ENCODE results near the gene FXN.
"Not testable (repeated sequence)": the region's sequence is repeated elsewhere in the genome, so short reads cannot be mapped to it uniquely, and the experiment has no call there.

The FXN gene

DNA sequence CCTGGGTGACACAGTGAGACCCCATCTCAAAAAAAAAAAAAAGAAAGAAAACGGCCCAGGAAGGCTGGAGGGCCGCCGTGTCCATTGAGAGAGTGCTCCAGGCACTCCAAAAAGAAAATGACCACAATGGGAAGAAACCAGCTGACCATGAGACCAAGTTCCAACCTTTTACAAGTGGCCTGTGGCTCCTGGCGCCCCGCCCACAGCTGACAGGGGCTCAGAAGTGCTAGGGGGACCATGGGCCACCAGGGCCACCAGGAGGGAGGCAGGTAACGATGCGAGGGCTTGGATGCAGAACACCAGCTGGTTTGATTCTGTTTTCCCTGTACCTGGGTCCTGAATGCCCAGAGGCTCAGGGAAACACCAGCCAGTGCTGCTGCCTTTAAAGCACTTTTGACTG, 34.6 kb downstream of the FXN start:
- no peak for DNase-seq (ENCODE audit: low read depth in 2 of 2)

DNA sequence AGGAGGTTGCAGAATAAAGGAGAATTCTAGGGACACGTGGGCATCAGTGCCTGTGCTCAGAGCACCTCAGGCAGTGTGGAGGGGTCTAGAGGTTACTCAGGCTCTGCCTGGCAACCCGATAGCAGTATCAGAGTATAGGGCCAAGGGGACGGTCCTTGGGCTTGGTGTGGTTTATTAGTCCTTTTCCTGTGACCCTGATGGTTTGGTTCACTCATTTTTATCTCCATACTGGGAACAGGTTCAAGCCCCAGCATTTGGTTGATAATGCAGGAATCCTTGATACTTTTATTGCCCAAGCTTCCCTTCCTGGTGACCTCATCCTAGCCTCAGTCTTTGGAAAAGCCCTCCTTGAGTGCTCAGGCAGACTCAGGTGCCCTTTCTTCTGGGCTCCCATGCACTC, 35.5 kb downstream of the FXN start:
- DNase-seq (ENCODE audit: low read depth in 2 of 2), result no peak

DNA sequence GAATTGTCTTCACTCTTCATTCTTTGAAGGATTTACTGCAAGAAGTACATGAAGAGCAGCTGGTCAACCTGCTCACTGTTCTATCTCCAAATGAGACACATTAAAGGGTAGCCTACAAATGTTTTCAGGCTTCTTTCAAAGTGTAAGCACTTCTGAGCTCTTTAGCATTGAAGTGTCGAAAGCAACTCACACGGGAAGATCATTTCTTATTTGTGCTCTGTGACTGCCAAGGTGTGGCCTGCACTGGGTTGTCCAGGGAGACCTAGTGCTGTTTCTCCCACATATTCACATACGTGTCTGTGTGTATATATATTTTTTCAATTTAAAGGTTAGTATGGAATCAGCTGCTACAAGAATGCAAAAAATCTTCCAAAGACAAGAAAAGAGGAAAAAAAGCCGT, 37.6 kb downstream of the FXN start:
- no peak for DNase-seq (ENCODE audit: low read depth in 2 of 2)

DNA sequence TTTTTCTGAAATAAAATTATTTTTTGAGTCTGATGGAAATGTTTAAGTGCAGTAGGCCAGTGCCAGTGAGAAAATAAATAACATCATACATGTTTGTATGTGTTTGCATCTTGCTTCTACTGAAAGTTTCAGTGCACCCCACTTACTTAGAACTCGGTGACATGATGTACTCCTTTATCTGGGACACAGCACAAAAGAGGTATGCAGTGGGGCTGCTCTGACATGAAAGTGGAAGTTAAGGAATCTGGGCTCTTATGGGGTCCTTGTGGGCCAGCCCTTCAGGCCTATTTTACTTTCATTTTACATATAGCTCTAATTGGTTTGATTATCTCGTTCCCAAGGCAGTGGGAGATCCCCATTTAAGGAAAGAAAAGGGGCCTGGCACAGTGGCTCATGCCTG, 39.2 kb downstream of the FXN start:
- DNase-seq (ENCODE audit: low read depth in 2 of 2), result no peak

DNA sequence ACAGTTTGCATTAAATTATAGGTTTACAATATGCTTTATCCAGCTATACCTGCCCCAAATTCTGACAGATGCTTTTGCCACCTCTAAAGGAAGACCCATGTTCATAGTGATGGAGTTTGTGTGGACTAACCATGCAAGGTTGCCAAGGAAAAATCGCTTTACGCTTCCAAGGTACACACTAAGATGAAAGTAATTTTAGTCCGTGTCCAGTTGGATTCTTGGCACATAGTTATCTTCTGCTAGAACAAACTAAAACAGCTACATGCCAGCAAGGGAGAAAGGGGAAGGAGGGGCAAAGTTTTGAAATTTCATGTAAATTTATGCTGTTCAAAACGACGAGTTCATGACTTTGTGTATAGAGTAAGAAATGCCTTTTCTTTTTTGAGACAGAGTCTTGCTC, 41.0 kb downstream of the FXN start:
- no peak for DNase-seq (ENCODE audit: low read depth in 2 of 2)

GRCh38 chr9:69078069-69078468, 42.5 kb downstream of the FXN start:
- DNase-seq (ENCODE audit: low read depth in 2 of 2), result no peak

GRCh38 chr9:69078581-69078980, 43.0 kb downstream of the FXN start:
- no peak for DNase-seq (ENCODE audit: low read depth in 2 of 2)

- no peak for DNase-seq (ENCODE audit: low read depth in 2 of 2)
These were observed 43.6 kb downstream of the FXN start for GRCh38 chr9:69079186-69079585.

DNA sequence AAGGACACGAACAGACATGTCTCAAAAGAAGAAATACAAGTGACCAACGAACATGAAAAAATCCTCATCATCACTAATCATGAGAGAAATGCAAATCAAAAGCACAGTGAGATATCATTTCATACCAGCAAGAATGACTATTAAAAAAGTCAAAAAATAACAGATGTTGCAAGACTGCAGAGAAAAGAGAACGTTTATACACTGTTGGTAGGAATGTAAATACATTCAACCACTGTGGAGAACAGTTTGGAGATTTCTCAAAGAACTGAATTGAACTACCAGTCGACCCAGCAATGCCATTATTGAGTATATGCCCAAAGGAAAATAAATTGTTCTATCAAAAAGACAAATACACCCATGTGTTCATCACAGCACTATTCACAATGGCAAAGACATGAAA, 45.7 kb downstream of the FXN start:
- no peak for DNase-seq (ENCODE audit: low read depth in 2 of 2)

DNA sequence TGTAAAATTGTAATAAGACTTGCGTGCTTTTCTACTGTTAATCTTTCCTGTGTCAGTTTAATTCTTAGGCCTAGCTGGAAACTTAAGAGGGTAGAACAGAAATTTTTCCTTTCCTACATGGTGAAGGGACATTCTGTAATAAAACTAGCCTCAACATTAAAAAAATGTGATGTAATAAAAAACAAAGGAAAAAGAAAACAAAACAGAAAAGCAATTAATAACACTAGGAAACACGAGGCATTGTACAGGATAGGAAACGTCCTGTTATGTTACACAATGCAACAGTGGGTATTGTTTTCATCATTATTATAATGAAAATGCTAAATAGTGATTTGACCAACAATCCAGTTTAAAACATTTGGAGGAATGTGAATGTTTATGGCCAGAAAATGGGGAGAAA, 47.8 kb downstream of the FXN start:
- DNase-seq (ENCODE audit: low read depth in 2 of 2), result no peak

DNA sequence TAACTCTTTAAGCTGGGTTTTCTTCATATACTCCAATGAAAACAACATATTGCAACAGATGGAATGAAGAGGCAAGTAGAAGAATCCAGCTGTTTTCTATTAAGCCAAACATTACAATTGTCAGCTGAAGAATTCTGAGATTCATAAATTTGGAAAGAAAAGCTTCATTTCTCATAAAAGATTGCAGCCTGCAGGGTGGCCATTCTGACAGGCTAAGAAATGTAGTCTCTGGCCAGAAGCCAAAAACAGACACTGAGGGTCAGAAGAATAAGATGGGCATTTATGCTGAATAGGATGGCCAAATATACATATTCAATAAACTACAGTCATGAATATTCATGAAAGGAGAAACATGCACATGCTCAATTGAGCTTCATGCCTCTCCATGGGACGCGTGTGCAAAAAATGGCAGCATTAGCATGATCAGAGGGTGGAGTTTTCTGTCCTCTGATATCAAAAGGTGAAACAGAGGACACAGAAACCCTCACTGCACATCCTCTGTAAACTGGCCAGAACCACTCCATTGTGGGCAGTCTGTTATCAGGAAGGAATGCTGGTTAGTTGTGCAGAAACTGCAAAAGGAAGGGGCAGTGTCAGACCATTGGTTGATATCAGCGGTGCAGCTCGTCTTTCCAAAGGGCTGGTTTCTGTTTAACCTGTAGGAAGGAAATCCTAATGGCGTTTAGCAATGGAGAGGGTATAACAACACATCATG, 50.2 kb downstream of the FXN start:
- DNase-seq (ENCODE audit: low read depth in 2 of 2), result no peak

DNA sequence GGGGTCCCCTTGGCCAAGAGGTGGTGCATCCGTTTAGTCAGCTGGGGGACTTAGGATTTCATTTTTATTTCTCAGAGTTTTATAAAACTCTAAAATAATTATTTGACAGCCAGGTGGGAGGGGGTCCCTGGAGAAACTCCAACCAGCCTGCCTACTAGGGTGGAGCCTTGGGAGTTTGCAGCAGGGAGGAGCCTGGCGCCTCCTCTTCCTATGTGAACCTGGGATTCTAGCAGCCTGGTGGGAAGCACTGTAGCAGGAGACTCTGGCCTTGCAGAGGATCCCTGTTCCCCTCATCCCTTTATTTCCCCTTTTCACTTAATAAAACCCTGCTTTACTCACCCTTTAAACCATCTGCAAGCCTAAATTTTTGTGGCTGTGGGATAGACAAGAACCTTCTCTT, 50.8 kb downstream of the FXN start:
- no peak for DNase-seq (ENCODE audit: low read depth in 2 of 2)

DNA sequence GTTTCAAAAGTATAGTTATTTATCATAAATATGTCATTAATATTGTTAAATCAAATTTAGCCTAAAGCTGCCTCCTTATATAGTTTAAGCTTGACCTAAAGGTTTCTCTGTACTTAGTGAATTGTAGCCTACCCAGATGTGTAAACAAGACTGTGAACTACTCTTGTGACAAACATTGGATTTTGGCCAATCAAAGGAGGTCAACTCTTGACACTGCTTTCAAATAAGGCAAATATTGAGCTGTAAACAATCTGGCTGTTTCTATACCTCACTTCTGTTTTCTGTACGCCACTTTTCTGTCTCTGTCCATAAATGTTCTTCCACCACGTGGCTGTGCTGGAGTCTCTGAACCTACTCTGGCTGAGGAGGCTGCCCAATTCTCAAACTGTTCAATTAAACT, 51.2 kb downstream of the FXN start:
- no peak for DNase-seq (ENCODE audit: low read depth in 2 of 2)

DNA sequence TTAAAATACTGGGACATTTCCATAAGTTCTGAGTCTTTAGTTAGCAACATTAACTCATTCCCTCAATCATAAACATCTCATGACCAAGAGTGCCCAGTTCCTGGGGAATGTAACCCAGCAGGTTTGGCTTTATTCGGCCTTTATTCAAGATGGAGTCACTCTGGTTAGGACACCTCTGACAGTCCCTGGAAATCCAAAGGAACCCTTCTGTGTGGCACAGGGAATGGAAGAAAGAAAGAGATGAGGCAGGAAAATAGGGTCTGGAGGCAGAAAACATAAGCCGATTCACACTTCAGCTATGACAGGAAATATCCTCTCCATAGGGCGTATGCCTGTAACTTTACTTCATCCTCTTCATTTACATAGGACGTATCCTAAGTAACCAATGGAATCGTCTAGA, 53.5 kb downstream of the FXN start:
- no peak for DNase-seq (ENCODE audit: low read depth in 2 of 2)

- no peak for DNase-seq (ENCODE audit: low read depth in 2 of 2)
These were observed 53.9 kb downstream of the FXN start for GRCh38 chr9:69089491-69089890.

DNA sequence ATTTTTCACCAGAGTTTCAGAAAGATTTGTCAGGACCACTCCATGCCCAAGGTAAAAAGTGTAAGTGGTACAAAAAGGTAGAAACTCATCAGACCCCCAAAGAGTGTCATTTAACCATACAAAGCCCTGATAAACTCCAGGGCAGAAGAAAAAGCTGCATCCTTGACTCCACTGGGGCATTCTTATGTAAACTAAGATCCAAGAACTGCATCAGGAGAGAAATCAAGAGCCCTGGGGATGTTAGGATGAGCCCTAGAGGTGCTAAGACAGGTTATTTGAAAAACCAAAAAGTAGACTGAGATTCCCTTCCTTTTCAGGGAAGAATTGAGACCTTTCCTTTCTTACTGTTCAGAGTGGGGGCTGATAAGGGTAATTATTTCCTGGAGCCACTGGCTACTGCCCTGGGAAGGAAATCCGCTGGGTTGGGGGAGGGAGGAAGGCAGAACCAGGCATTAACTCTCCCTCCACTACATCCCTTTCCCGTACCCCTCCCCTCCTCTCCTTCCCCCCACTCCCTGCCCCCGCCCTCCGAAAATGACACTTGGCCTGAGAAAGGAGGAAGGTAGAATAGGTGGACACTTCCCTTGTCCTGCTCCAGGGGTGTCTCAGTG, 54.7 kb downstream of the FXN start:
- DNase-seq (ENCODE audit: low read depth in 2 of 2), result no peak

DNA sequence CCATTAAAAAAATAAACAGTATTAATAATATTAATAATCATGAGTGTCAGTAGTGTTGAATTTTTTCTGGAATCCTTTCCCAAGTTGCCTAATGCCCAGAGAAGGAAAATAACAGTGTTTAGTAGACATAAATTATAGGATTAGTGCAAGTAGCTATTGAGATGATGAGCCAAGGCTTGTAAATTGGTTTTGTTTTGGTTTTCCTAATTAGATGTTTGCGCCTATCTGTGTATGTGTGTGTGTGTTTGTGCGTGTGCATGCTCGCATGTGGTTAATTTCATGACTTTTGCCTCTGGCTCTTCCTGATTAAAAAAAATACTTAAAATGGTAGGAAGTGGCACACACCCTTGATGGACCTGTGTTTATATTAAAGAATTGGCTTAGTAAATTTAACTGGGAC, 55.4 kb downstream of the FXN start:
- DNase-seq (ENCODE audit: low read depth in 2 of 2), result no peak

GRCh38 chr9:69093471-69094103, 58.0 kb downstream of the FXN start:
- DNase-seq (ENCODE audit: low read depth in 2 of 2), result no peak

GRCh38 chr9:69094361-69095135, 59.0 kb downstream of the FXN start:
- not testable (repeated sequence) for DNase-seq (ENCODE audit: low read depth in 2 of 2)

DNA sequence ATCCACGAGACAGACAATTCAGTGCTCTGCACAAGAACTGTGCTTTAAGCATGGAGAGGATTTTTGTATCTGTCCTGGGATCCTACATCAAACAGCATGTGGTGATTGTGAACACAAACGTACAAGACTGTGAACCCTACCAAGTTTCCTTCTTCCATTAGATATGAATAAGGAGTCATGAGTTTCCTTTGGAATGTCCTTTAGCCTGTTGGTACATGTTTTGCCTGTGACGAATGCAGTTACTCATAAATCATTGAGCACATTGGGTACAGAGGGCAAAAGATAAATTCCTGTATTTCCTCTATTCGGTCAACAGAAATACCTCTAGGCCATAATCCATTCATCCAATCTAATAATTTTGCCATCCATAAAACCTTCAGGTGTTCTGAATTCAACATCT, 61.5 kb downstream of the FXN start:
- no peak for DNase-seq (ENCODE audit: low read depth in 2 of 2)

DNA sequence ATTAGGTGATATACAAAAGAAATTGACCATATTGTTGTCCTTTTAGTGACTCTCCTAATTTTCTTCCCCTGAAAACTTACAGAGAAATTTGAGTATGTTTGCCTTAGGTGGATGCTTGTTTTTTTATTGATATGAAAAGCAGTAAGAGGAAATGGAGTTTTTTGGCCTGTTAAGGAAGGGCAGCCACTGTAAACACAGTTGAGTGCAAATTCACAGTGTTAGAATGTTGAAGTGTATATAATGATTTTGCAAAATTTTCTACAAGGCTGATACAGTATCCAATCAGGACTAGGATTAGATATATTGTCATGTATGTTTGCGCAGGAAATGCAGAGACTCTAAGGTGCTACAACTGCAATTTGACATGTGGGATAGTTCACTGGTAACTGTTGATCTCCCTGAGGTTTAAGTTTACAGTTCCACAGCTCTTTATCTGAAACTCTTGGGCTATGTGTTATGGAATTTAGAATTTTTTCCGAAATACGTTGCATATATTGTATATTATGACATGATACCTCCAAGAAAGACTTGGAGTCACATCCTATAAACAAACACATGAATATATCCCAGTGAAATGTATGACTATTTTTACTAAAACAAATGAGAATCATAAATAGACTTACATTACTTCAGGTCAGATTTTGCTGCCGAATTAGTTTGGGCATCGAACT, 62.5 kb downstream of the FXN start:
- no peak for DNase-seq (ENCODE audit: low read depth in 2 of 2)

DNA sequence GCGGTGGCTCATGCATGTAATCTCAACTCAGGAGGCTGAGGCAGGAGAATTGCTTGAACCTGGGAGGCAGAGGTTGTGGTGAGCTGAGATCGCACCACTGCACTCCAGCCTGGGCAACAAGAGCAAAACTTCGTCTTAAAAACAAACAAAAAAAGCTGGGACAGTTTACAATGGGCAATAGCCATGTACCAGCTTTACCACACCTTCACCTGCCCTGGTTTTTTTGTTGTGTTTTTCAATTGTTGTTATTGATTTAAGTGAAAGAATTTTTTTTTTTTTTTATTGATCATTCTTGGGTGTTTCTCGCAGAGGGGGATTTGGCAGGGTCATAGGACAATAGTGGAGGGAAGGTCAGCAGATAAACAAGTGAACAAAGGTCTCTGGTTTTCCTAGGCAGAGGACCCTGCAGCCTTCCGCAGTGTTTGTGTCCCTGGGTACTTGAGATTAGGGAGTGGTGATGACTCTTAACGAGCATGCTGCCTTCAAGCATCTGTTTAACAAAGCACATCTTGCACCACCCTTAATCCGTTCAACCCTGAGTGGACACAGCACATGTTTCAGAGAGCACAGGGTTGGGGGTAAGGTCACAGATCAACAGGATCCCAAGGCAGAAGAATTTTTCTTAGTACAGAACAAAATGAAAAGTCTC, 67.9 kb downstream of the FXN start:
- not testable (repeated sequence) for DNase-seq (ENCODE audit: low read depth in 2 of 2)
